GM21529 (cell line): ENCODE data around the gene MTURN.
A peak's percentile ranks its signal among the peaks of the same experiment; 100 is the strongest.
"Not testable (repeated sequence)": the region's sequence is repeated elsewhere in the genome, so short reads cannot be mapped to it uniquely, and the experiment has no call there.

Experiments used
- ATAC-seq: cut with Tn5 transposase; IDR thresholded peaks from one replicate; pipeline ENCODE4 v1.9.1; 2021; ENCODE audit not compliant: unreplicated experiment

Gene MTURN

DNA sequence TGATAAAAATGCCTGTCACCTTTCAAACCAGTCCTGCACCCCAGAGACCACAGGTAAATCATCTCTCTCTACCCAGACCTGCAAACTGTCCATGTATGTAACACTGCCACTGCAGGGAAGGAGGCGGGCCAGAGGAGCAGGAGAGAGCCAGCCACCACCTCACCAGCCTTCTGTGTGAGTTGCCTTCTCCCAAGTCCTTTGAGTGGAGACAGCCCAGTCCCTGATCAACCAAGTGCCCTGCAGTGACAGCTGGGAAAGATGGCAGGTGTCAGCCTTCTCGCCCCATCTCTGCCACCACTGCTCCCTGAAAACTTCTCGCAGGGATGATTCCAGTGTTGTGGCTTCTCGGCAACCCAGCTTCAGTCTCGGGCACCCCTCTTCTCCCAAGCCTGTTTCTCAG is 42.4 kb downstream of the MTURN start:
- ATAC-seq: no peak

DNA sequence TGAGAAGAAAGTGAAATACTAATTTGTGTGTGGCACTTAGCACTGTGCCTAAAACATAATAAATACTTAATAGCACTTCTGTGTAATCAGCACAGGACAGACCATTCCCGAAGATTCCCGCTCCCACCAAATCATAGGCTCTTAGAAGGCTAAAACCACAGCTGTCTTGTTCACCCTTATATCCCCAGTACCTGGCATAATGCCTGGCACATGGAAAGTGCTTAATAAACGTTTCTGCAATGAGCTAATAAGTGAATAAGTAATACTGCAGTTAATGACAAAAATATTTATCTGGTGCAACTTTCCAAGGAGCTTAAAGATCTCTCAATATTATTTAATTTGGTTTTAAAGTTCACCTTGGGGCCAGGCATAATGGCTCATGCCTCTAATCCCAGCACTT is 43.2 kb downstream of the MTURN start:
- no peak for ATAC-seq

GRCh38 chr7:30178748-30179436 is 44.1 kb downstream of the MTURN start:
- peak; percentile 86 for ATAC-seq

DNA sequence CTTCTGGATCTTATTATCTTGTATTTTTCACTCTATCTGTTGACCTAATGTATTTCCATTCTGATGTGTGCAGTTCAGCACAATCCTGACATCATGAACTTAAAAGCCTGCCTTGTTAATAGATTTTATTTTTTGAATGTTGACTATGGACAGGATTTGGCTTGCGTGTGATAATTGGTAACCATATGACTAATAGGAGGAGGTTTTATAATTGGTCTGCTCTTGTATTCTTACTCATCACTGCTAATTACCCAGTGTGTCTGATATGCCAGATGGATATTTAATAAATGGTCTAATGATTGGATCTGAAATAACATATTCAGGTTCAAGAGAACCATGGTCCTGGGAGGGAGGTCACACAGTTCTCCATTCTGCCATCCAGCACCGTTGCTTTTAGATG is 45.9 kb downstream of the MTURN start:
- ATAC-seq: no peak

- ATAC-seq: no peak
Measured at GRCh38 chr7:30181211-30181610, 46.4 kb downstream of the MTURN start.

DNA sequence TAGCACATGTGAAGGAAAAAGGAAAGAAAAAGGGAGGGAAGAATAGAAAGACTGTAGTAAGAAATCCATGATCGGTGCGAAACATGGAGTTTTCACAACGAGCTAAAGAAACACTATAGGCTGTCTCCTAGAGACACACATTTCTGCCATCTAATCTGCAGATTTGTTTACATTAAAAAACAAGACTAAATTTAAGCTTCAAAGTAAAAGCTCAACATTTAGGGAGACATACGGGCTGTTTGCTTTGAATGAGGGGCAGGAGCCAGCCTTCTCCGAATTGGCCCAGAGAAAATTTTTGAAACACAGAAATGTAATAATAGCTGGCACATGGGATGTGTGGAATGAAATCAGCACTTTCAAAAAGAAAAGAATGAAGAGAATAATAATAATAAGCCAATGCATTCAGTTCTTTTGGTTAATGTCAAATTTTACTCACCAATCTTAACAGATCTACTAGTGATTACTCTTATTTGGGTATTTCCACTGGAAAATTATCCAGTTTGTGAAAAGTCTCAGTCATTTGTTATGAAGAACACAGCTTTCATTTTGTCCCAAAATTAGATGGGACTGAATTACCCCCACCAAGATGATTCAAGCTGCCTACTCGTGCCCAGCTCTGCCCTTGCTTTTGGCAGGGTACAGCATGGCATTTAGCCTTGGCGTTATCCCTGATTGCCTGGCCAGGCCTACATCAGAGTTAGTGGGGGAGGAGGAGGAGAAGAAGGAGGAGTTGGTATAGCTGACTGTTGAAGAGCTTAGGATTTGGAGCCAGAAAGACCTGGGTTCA is 47.1 kb downstream of the MTURN start:
- ATAC-seq: no peak

- ATAC-seq: no peak
Measured at GRCh38 chr7:30182814-30183213, 48.0 kb downstream of the MTURN start.

DNA sequence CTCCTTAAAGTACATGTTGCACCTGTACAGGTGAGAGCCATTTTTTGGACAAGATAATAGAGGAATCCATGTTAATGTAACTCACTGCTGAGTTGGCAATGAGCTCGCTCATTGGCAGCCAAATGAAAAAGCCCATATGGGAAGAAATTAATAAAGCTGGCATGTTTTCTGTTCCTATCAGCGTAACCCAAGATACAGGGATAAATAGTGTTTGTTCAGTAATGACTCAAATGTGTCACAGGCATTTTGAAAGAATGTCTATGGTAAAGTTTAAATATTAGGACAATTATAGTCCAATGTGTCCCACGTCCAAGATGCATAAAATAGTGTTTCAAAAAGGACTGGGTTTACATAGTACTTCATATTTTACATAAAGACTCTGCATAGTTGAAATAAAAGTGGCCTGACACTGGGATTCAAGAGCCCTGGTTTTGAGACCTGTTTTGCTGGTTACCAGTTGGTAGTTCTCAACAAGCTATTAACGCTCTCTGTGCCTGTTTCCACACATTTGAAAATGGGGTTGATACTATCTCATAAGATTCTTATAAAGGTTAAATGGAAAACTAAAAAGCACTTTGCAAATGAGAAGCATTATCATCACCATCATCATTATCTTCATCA is 49.1 kb downstream of the MTURN start:
- ATAC-seq: no peak

DNA sequence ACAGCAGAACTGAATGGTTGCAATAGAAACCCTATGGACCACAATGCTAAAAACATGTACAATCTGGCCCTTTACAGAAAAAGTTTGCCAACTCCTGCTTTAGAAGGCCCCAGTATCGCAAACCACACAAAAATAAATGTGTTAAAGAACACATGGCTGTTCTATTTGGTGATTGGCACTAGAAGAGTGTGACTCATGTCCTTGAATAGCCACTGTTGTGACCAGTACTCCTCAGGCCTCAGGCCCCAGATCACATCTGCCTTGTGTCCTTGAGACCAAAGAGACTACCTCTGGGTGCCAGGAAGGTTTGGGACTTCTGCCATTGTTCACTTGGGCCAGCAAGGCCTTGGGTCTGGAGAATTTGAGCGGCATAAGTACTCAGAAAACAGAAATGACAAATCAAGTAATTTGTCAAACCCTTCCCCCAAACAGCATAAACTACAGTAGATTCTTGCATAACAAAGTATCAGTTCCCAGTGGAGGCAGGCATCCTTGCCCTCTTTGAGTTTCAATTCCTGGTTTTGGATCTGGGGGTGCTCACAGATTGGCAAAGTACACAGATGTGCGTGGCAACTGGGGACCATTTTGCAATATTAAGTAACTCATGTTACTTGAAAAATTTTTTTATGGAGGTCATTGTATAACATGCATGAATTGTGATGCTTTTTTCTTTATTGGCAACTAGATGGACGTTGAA is 50.2 kb downstream of the MTURN start:
- no peak for ATAC-seq

- no peak for ATAC-seq
Measured at GRCh38 chr7:30185496-30185895, 50.7 kb downstream of the MTURN start.

DNA sequence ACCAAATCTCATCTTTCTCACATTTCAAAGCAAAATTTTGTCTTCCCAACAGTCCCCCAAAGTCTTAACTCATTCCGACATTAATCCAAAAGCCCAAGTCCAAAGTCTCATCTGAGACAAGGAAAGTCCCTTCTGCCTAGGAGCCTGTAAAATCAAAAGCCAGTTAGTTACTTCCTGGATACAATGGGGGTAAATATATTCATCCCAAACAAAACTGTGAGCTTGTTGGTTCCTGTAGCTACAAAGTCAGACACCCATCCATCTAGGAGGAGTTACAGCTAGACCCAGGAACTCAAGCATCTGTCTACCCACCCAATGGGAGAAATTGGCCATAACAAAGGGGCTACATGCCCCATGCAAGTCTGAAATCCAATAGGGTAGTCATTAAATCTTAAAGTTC is 51.9 kb downstream of the MTURN start:
- ATAC-seq: no peak

DNA sequence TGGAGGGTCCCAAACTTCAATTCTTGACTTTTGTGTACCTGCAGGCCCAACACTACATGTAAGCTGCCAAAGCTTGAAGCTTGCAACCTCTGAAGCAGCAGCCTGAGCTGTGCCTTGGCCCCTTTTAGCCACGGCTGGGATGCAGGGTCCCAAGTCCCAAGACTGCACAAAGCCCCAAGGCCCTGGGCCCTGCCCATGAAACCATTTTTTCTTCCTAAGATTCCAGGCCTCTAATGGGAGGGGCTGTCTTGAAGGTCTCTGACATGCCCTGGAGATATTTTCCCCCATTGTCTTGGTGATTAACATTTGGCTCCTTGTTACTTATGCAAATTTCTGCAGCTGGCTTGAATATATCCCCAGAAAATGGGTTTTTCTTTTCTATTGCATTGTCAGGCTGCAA is 52.7 kb downstream of the MTURN start:
- no peak for ATAC-seq

DNA sequence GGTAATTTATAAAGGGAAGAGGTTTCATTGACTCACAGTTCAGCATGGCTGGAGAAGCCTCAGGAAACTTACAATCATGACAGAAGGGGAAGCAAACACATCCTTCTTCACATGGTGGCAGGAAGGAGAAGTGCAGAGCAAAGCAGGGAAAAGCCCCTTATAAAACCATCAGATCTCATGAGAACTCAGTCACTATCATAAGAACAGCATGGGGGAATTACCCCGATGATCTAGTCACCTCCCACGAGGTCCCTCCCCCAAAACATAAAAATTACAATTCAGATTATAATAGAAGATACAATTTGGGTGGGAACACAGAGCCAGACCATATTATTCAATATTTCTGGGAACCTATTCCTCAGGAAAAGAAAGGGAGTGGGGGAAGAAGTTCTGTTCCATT is 53.6 kb downstream of the MTURN start:
- ATAC-seq: not testable (repeated sequence)

DNA sequence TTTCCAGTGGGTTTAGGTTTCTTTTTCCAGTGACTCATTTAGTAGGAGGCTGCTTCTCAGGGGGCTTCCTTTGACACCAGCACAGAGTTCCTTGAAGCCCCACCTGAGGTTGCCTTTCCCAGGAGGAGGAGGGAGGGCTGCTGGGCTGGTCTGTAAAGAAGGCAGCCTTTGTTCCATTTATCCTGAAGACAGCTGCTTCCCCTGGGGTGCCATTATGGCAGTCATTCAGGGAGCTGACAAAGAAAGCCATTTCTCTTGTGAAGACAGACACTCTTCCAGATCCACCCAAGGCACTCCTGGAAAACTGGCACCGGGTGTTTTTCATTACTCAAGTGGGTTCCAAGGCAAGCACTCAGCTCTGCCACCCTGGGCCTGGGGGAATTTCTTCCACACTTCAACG is 54.0 kb downstream of the MTURN start:
- ATAC-seq: no peak

GRCh38 chr7:30191809-30192208 is 57.0 kb downstream of the MTURN start:
- ATAC-seq: no peak

DNA sequence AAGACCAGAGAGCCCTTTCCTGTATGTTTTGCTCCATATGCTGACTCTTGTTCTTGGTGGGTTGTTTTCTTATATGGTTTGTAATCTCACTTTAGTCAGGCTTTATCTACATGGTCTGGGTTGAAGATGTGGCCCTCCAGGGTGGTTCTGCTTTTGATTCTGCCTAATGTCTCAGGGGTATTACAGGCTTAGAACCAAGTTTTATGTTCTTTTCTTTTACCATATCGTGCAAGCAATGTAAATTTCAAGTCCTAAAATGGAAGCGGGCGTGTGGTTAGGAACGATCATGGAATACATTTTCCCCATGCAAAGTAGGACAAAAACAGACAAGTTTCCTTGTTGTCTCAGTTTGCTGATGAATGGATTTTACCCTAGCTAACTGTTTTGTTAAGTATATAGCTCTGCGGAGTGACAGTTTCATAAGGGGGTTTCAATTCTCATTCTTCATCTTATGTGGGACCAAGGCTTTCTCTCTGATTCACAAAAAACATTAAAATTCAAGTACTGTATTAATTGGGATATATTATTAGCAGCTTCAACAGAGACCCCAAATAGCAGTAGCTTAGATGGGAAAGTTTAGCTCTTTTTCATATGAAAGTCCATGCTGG is 58.7 kb downstream of the MTURN start:
- no peak for ATAC-seq

DNA sequence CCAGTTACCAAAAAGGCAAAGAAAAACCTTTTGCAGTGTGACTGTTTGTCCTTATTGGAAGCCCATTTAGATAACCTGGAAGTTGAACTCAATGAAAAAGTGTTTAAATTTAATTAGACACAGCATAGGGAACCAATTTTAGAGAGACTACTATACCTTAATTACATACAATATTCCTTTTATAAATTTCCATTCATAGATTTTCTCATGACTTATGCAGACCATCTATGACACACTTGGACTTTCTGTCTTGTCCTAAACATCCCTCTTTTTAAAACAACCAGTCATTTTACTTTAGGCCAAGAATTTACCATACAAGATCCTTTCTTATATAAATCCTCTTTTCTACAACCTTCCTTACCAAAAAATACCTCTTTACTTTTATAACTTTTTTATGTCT is 61.6 kb downstream of the MTURN start:
- ATAC-seq: no peak

DNA sequence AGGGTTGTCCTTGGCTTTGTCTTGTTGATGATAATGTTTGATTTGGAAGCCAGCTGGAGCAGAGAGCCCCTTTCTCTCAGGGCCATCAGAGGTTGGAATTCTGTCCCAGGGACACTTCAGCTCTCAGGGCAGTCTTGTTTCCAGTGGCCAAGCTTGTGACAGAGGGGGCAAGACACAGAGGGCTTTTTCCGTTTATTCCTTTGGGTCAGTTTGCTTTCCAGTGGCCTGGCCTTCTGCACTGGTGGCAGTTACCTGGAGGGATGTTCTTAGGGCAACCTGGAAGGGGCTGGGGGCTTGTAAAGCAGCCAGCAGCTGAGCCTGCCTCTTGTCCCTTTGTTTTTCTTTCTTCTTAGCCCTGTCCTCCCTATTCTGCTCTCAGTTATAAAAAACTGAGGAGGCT is 62.7 kb downstream of the MTURN start:
- ATAC-seq: no peak

DNA sequence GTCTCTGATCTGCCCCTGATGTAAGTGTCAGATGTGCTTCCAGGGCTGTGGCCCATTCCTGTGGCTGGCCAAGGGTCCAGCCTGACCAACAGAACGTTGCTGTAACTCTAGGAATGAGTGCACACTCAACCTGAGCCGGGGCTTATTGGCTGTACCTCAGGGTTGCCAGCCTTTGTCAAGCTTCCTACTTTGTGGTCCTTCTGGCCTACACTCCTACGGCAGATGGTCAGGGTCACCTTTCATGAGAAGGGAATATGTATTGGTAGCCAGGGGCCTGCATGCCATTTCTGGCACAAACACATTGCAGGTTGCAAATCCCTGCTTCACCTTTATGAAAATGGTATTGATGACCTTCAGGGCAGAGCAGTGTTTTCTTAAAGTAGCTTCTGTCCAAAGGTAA is 64.5 kb downstream of the MTURN start:
- ATAC-seq: no peak

DNA sequence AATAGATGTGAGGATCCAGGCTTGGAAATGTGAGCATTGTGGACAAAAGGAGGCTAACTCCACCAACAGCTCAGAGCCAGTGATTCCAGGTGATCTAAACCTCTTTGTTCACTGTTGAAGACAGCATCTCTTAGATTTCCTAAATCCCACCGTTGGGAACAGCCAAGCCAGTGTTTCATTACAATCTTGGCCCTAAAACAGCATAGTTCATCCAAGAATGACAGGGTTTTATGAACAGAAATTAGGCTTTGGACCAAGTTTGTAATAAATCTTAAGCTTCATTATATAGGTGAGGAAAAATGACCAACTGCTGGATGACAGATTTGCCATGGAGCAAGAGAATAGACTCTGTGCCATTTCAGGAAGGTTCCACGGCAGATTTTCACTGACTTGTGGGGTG is 65.8 kb downstream of the MTURN start:
- no peak for ATAC-seq

GRCh38 chr7:30201161-30201666 is 66.4 kb downstream of the MTURN start:
- ATAC-seq: peak; percentile 93
